Glutamatergic neuron (in vitro differentiated cells): ENCODE data around the gene BEND5. TPM values are rescaled to one million over a fixed set of nuclear protein-coding genes. Genes with fewer than 3 reads are reported as not detected.

Experiments used
- DNase-seq: peaks from one replicate; pipeline ENCODE4 v3.0.0; 2022
- H3K27ac Mint-ChIP-seq: one replicate; pipeline ENCODE4 v1.8.0; 2020; ENCODE audit warnings: mild to moderate bottlenecking, mixed read lengths, inconsistent platforms; ENCODE audit not compliant: unreplicated experiment
- H3K27me3 Mint-ChIP-seq: one replicate; pipeline ENCODE4 v1.8.0; 2020; ENCODE audit warnings: mild to moderate bottlenecking, moderate library complexity, mixed read lengths, inconsistent platforms; ENCODE audit not compliant: unreplicated experiment
- H3K36me3 Mint-ChIP-seq: one replicate; pipeline ENCODE4 v1.8.0; 2020; ENCODE audit warnings: mild to moderate bottlenecking, mixed read lengths, inconsistent platforms; ENCODE audit not compliant: unreplicated experiment
- H3K4me1 Mint-ChIP-seq: one replicate; pipeline ENCODE4 v1.8.0; 2020; ENCODE audit warnings: mild to moderate bottlenecking, low read depth, mixed read lengths, inconsistent platforms; ENCODE audit not compliant: unreplicated experiment
- H3K4me3 Mint-ChIP-seq: one replicate; pipeline ENCODE4 v1.8.0; 2020; ENCODE audit warnings: mild to moderate bottlenecking, mixed read lengths, inconsistent platforms; ENCODE audit not compliant: unreplicated experiment
- H3K9me3 Mint-ChIP-seq: one replicate; pipeline ENCODE4 v1.8.0; 2020; ENCODE audit warnings: mild to moderate bottlenecking, moderate library complexity, mixed read lengths, inconsistent platforms; ENCODE audit not compliant: unreplicated experiment
- CTCF ChIP-seq: fragments of 200-600 bp; sonication (generic); IDR thresholded peaks from one replicate; pipeline ENCODE4 v1.5.0; 2021; ENCODE audit not compliant: partially characterized antibody, unreplicated experiment
- total RNA-seq: library from RNA; stranded (reverse); fragmentation: NEBNext Ultra II Directional; extraction: Animal tissue kit (Norgen Biotek cat#: 25700); gene quantifications from one replicate; pipeline ENCODE4 v1.2.1, GENCODE V29; 2021; ENCODE audit not compliant: unreplicated experiment

BEND5 gene
- total RNA-seq, 1 donor from 2014 or later, result 34.8 TPM

GRCh38 chr1:48718705-48719104 is 58.0 kb downstream of the BEND5 start:
- Mint-ChIP-seq H3K4me1 (peaks cover 5% of the 10 kb centered on the region), H3K9me3 (peaks cover 3% of the 10 kb centered on the region), H3K4me3 (no peak overlapping the region), H3K36me3 (no peaks in the 10 kb centered on the region), H3K27ac (no peak overlapping the region), H3K27me3 (peaks cover 4% of the 10 kb centered on the region)
- no peak for TF ChIP-seq CTCF
- no peak for DNase-seq

- H3K27me3 Mint-ChIP-seq, result peaks cover 4% of the 10 kb centered on the region
- no peak for DNase-seq
- H3K36me3 Mint-ChIP-seq, result no peaks in the 10 kb centered on the region
- no peak for TF ChIP-seq CTCF
- H3K9me3 Mint-ChIP-seq, result peaks cover 3% of the 10 kb centered on the region
- H3K4me1 Mint-ChIP-seq, result peaks cover 5% of the 10 kb centered on the region
- no peak overlapping the region for H3K27ac Mint-ChIP-seq
- no peak overlapping the region for H3K4me3 Mint-ChIP-seq
Measured at GRCh38 chr1:48718116-48718630, 58.5 kb downstream of the BEND5 start.

GRCh38 chr1:48717082-48717481 is 59.6 kb downstream of the BEND5 start:
- no peak for TF ChIP-seq CTCF
- DNase-seq, result no peak
- Mint-ChIP-seq H3K36me3 (no peaks in the 10 kb centered on the region), H3K27ac (no peak overlapping the region), H3K4me3 (no peak overlapping the region), H3K27me3 (peaks cover 5% of the 10 kb centered on the region), H3K9me3 (peaks cover 3% of the 10 kb centered on the region), H3K4me1 (peaks cover 5% of the 10 kb centered on the region)

GRCh38 chr1:48715921-48716320 is 60.8 kb downstream of the BEND5 start:
- Mint-ChIP-seq H3K4me3 (no peak overlapping the region), H3K27me3 (peaks cover 8% of the 10 kb centered on the region), H3K27ac (no peak overlapping the region), H3K9me3 (peaks cover 3% of the 10 kb centered on the region), H3K36me3 (no peaks in the 10 kb centered on the region), H3K4me1 (peaks cover 5% of the 10 kb centered on the region)
- TF ChIP-seq CTCF, result no peak
- no peak for DNase-seq

- Mint-ChIP-seq H3K4me3 (no peak overlapping the region), H3K27ac (no peak overlapping the region), H3K9me3 (no peaks in the 10 kb centered on the region), H3K27me3 (peaks cover 8% of the 10 kb centered on the region), H3K36me3 (no peaks in the 10 kb centered on the region), H3K4me1 (no peaks in the 10 kb centered on the region)
- no peak for TF ChIP-seq CTCF
- no peak for DNase-seq
Measured at GRCh38 chr1:48710915-48711314, 65.8 kb downstream of the BEND5 start.
